A673 (cell line): ENCODE results near the gene TREX2.

Experiments used
- EZH2 ChIP-seq: fragments of 200-600 bp; sonication (generic); IDR thresholded peaks from 2 replicates; pipeline ENCODE4 v1.6.1; 2017; ENCODE audit warnings: borderline replicate concordance, low read depth, mild to moderate bottlenecking, mixed read lengths, antibody characterized with exemption, low read length; ENCODE audit not compliant: poor library complexity, severe bottlenecking
- TF ChIP-seq, protein P1 (sequence below): fragments of 300-800, 200-600 bp; sonication (generic); conservative IDR thresholded peaks from 2 replicates; pipeline ENCODE4 v1.5.1; 2017; ENCODE audit warnings: low read depth, mild to moderate bottlenecking, antibody characterized with exemption, low read length, moderate library complexity, mixed read lengths

DNA sequence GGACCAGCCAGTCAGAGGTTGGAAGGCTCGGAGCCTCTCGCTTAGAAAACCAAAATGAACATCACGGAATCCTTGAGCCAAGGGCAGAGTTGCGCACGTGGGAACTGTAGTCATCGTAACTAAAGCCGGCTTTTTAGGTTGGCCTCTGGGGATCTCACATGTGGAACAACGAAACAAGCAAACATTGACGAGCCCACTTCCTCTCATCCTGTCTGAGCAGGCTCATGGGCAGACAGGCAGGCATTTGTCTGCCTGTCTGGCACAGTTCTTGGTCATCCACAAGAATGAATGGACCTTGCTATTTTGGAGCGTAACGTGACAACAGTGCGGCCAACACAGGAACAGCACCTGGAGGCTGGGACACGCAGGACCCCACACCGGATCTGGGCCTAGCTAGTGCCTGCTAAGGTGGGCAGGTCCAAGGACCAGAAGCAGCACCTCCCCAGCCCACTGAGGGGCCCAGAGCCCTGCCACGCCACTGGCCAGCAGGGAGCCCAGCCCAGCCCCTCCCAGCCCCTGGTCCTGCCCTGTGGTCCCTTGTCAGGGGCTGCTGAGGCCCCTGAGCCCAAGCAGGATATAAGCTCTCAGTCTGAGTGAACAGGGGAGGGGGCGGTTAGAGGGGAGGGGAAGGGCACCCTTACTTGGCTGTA, 9.2 kb upstream of the TREX2 start:
- TF ChIP-seq, protein P1, sequence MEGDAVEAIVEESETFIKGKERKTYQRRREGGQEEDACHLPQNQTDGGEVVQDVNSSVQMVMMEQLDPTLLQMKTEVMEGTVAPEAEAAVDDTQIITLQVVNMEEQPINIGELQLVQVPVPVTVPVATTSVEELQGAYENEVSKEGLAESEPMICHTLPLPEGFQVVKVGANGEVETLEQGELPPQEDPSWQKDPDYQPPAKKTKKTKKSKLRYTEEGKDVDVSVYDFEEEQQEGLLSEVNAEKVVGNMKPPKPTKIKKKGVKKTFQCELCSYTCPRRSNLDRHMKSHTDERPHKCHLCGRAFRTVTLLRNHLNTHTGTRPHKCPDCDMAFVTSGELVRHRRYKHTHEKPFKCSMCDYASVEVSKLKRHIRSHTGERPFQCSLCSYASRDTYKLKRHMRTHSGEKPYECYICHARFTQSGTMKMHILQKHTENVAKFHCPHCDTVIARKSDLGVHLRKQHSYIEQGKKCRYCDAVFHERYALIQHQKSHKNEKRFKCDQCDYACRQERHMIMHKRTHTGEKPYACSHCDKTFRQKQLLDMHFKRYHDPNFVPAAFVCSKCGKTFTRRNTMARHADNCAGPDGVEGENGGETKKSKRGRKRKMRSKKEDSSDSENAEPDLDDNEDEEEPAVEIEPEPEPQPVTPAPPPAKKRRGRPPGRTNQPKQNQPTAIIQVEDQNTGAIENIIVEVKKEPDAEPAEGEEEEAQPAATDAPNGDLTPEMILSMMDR, result no peak
- no peak for TF ChIP-seq EZH2
